NB4 (cell line): ENCODE data around the gene TMEM123.

ENCODE experiments used
- DNase-seq: peaks from one replicate; pipeline ENCODE4 v3.0.0; 2010; ENCODE audit warnings: low read depth
- H3K4me3 ChIP-seq: one replicate; pipeline ENCODE4 v1.5.1; 2011; ENCODE audit warnings: mild to moderate bottlenecking, low read depth, low read length, moderate library complexity
- CTCF ChIP-seq: IDR thresholded peaks from one replicate; pipeline ENCODE4 v1.5.1; 2012; ENCODE audit warnings: low read depth, low read length
- MAX ChIP-seq: IDR thresholded peaks from 2 replicates; pipeline ENCODE4 v1.6.1; 2011; ENCODE audit warnings: low read depth, low read length
- MYC ChIP-seq: IDR thresholded peaks from 2 replicates; pipeline ENCODE4 v1.6.1; 2011; ENCODE audit warnings: low read depth, low read length
- POLR2A ChIP-seq: IDR thresholded peaks from 2 replicates; pipeline ENCODE4 v1.6.1; 2011; ENCODE audit warnings: mild to moderate bottlenecking; ENCODE audit not compliant: insufficient read length; ENCODE audit errors: extremely low read depth

Gene TMEM123

GRCh38 chr11:102402548-102402947 is 50.0 kb downstream of the TMEM123 start:
- no peak for DNase-seq
- TF ChIP-seq POLR2A (no peak), CTCF (no peak)
- no peak overlapping the region for H3K4me3 ChIP-seq

GRCh38 chr11:102401905-102402304 is 50.7 kb downstream of the TMEM123 start:
- TF ChIP-seq MAX (no peak), POLR2A (no peak), CTCF (no peak), MYC (no peak)

GRCh38 chr11:102400603-102401002 is 52.0 kb downstream of the TMEM123 start:
- H3K4me3 ChIP-seq: no peak overlapping the region
- no peak for DNase-seq
- no peak for TF ChIP-seq MAX
- no peak for TF ChIP-seq MYC
- no peak for TF ChIP-seq POLR2A
- no peak for TF ChIP-seq CTCF

More at GRCh38 chr11:102401905-102402304, 50.7 kb downstream of the TMEM123 start:
- no peak for DNase-seq
- no peak overlapping the region for H3K4me3 ChIP-seq

- no peak overlapping the region for H3K4me3 ChIP-seq
- no peak for DNase-seq
- no peak for TF ChIP-seq MAX
- no peak for TF ChIP-seq CTCF
- TF ChIP-seq MYC: no peak
- no peak for TF ChIP-seq POLR2A
These were observed 53.4 kb downstream of the TMEM123 start for GRCh38 chr11:102399189-102399588.

- TF ChIP-seq MAX (no peak), POLR2A (no peak), CTCF (no peak), MYC (no peak)
- DNase-seq: no peak
- H3K4me3 ChIP-seq: no peak overlapping the region
These were observed 54.3 kb downstream of the TMEM123 start for GRCh38 chr11:102398297-102398696.

GRCh38 chr11:102396708-102397563 is 55.6 kb downstream of the TMEM123 start:
- no peak for DNase-seq
- TF ChIP-seq POLR2A (no peak), MAX (no peak), CTCF (no peak), MYC (no peak)
- no peak overlapping the region for H3K4me3 ChIP-seq
